Measurements from ENCODE around the gene OR2A25.
"Not testable (repeated sequence)": the region's sequence is repeated elsewhere in the genome, so short reads cannot be mapped to it uniquely, and the experiment has no call there.

The OR2A25 gene

GRCh38 chr7:144069511-144069910 is at the start of gene OR2A25:
TSS of gene OR2A25 (plus strand) at chr7:144069811. CDS start at chr7:144074220, 4,409 bp downstream.
- DNase-seq: no peak

DNA sequence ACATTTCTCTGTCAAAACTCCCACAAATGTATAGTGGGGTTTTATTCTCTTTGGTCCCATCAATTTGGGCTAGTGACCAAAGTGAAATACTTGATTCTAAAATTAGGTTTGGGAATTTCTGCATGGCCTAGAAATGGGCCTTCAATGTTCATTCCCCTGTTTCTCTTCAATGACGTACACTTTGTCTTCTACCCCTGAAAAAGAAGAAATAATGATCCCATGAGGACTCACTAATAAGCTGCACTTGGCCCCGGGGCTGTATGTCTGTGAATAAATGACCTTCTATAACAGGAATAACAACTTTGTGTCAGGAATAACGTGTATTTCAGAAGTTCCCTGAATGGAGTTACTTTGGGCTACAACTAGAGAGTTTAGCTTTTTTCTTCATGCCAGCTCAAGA is 49.3 kb upstream of the OR2A25 start:
- DNase-seq: no peak

- DNase-seq: no peak
Observed at GRCh38 chr7:144022169-144022568, 47.4 kb upstream of the OR2A25 start.

DNA sequence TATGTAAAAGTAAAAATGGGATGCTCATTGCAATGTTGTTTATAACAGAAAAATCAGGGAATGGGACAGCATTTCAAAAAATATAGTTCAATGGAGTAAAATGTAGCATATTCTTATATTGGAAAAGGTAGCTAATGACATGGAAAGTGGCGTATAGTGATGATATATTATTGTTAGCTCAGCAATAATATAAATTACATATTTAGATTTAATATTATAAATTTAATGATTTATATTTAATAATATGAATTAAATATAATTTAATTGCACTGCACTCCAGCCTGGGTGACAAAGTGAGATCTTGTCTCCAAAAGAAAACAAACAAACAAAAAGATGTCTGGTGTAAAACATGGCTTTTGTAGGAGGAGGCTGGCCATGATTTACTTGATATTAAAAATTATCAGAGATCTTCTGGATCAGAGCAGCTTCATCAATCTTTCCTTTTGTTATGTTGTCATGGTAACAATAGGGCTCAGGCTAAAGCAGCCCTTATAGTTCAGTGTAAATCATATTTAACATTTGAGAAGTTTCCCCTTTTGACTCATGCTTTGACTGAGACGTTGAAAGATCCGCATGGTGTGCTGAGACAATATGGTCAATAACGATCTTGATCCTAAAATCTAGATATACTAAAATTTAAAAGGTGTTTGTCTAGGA is 46.3 kb upstream of the OR2A25 start:
- DNase-seq: no peak

GRCh38 chr7:144024213-144024612 is 45.4 kb upstream of the OR2A25 start:
- DNase-seq: no peak

DNA sequence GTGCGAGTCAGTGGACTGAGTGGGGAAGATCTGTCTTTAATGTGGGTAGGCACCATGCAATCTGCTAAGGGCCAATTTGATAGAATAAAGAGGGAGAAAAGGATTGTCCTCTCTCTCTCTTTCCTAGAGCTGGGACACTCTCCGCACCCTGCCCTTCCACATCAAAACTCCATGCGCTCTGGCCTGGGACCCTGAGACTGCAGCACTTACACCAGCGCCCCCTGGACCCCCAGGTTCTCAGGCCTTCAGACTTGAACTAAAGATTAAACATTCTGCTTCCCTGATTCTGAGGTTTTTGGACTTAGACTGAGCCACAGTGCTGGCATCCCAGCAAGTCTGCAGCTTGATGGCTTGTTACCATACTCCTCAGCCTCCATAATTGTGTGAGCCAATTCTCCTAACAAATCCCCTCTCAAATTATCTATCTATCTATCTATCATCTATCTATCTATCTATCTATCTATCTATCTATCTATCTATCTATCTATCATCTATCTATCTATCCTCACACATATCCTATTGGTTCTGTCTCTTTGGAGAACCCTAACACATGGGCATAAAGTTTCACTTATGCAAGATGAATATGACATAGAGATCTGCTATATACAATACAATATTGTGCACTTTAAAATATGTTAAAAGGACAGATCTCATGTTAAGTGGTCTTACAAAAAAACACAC is 43.3 kb upstream of the OR2A25 start:
- DNase-seq: no peak

DNA sequence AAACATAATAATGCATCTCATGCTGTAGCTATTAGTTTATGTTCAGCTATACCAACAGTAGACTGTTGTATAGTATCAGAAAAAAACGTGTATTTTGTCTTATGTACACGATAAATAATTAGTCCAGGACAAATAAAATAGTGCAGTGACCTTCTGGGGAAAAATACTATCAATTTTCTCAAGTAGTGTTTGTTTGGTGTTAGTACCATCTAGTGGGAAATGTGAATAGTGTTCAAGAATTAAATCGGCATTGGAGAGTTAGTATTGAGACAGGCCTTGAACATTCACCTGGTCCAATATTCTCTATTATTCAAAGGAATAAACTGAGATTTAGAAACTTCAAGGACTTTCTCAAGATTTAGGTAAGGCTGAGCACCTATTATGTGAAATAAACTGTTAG is 42.5 kb upstream of the OR2A25 start:
- DNase-seq: peak; percentile 63

DNA sequence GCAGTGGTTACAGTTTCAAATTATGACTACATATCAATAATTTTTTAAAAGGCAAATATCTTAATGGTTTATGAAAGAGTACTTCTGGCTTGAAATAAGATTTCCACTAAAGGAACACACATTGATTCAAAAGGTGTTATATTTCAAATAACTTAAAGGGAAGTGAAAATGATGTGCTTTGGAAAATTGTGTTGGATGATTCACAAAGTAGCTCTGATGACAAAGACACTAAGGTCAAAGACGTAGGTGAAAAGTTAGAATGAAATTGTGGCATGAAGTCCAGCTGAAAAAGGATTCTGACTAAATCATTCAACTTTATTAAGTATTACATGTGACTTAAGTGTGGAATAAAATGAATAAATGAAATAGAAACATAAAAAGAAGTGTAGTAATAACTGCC is 41.6 kb upstream of the OR2A25 start:
- no peak for DNase-seq

DNA sequence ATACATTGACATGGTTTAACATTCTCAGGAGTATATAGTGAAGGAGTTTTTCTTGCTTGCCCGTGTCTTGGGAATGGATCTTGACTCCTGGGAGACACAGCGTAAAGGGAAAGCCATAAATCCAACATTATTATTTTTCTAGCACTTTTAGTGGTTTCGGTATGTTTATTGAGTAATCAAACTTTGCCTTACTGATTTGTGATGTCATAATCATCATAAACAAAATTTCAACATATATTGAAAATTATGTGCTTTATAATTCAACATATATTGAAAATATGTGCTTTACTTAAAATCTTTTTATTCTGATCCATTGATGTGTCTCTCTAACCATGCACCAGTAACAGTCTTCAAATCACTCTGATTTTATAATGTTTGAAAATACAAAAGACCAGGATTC is 41.1 kb upstream of the OR2A25 start:
- DNase-seq: no peak

- peak; percentile 31 for DNase-seq
Observed at GRCh38 chr7:144032516-144032915, 37.1 kb upstream of the OR2A25 start.

- no peak for DNase-seq
Observed at GRCh38 chr7:144032985-144033709, 36.5 kb upstream of the OR2A25 start.

DNA sequence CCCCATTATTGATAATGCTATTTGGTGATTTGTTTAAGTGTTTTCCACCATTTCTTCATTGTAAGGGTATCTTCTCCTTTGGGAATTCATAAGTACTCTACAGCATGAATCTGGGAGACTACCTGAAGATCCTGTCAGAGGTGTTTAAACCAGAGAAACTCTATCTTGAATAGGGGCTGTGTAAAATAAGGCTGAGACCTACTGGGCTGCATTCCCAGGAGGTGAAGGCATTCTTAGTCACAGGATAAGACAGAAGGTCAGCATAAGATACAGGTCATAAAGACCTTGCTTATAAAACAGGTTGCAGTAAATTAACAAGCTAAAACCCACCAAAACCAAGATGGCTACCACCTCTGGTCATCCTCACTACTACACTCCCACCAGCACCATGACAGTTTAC is 34.2 kb upstream of the OR2A25 start:
- no peak for DNase-seq

GRCh38 chr7:144036302-144036885 is 33.2 kb upstream of the OR2A25 start:
- DNase-seq: no peak

DNA sequence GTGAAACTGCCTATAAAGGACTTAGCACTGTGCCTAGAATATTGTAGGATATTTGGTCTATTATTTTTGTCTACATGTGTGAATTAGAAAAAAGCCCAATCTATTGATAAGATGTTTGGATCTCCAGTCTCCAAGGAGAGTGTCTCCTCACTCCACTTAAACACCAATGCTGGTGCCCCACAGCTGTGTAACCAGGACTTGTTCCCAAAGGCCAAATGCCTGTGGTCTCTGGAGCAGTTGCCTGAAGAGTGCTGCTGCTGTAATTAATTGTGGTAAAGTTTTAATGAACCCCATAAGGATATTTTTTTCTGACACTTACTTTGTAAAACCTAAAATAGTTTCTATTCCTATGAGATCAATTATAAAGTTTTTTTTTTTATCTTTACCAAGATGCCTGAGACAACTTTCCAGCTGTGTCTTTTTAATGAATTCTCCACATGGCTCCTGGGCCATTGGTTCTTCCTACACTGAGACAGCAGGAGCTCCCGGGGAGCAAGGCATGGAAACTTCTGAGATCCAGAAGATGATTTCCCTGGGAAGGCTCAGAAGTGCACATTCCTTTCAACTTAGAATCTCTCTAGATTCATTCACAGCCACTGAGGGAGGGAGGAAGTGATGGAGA is 32.1 kb upstream of the OR2A25 start:
- DNase-seq: no peak

GRCh38 chr7:144038887-144039286 is 30.7 kb upstream of the OR2A25 start:
- DNase-seq: no peak

- DNase-seq: no peak
Observed at GRCh38 chr7:144048648-144049047, 21.0 kb upstream of the OR2A25 start, which contains the start of gene OR2A5. TSS of gene OR2A5 (plus strand) at chr7:144048948. CDS start at chr7:144050402, 1,454 bp downstream.

DNA sequence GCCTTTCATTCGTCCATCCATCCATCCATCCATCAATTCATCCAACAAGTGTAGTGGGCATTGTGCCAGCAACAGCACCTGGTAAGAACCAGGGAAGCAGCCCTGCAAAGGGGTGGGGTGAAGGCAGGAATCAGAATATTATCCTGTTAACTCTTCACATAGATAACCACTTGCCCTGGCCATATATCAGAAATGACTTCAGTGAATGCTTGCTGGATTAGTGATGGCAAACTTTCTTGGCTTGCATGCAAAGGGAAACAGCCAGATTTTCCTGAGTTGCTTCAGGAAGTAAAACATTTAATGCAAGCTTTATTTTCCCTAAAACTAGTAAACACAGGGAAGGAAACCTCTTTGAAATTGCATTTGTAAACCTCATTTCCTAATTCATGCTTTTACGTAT is 20.1 kb upstream of the OR2A25 start:
- DNase-seq: no peak

DNA sequence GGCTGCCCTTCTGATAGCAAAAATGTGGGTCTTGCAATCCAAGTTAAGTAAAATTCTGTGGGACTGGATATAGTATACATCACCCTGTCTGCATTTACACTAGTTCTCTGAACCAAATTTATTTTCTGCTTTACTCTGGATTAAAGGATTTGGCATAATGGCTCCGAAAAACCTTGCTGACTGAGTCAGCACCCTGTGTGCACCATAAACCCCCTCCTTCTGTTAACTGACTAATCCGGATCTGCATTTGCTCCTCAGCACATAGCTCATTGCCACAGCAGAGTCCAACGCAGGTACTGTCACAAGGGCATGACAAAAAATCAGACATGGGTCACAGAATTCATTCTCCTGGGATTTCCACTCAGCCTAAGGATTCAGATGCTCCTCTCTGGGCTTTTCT is 19.5 kb upstream of the OR2A25 start:
- no peak for DNase-seq

DNA sequence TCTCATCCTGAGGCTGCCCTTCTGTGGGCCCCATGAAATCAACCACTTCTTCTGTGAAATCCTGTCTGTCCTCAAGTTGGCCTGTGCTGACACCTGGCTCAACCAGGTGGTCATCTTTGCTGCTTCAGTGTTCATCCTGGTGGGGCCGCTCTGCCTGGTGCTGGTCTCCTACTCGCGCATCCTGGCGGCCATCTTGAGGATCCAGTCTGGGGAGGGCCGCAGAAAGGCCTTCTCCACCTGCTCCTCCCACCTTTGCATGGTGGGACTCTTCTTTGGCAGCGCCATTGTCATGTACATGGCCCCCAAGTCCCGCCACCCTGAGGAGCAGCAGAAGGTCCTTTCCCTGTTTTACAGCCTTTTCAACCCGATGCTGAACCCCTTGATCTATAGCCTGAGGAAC is 18.7 kb upstream of the OR2A25 start:
- not testable (repeated sequence) for DNase-seq

DNA sequence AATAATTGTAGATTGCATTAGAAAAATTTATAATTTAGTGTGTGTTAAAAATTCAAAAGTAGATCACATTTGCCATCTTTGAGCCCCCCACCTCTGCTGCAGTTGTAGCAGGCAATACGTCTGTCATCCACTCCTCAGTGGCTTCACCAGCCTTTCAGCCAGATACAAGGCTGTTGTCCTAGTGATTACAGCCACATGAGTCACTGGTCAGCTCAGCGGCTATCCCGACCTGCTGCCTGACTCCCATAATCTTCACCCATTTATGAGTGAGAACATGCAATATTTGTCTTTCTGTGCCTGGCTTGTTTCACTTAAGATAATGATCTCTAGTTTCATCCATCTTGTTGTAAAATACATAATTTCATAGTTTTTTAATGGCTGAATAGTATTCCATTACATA is 11.7 kb upstream of the OR2A25 start:
- no peak for DNase-seq

DNA sequence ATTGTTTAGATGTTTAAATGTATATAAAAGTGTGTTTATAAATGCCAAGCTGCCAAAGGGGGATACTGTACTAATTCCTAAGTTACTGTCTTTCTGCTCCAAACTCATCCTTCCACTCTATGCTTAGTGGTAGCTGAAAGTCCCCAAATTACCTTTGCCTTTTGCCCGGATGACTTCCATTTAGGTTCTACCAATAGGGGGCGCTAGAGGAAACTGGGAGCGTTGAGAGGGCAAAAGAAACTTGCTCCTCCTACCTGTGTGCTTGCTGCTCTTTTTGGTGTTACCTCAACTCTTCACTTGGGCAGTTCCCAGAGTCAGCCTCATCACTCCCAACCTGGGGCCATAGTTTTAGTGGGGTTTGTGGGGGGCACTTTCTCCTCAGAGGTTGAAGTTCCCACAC is 5.9 kb upstream of the OR2A25 start:
- DNase-seq: peak; percentile 10

DNA sequence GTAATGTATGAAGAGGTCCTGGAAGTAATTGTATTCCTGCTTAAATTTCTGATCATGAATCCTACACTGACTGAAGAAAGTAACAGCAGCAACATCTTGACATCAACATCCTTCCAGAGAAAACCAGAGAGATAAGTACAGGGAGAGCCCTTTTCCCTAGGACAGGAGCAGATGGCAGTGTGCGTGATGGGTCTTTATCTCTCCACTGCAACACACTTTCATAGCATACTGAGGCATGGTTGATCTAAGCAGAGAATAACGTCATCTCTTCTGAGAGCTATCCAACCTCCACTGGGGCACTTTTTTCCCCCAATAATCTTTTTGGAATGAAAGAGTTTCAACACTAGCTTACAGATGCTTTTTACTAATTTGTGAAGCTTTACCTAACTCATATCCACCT is 342 bp downstream of the OR2A25 start:
- no peak for DNase-seq

DNA sequence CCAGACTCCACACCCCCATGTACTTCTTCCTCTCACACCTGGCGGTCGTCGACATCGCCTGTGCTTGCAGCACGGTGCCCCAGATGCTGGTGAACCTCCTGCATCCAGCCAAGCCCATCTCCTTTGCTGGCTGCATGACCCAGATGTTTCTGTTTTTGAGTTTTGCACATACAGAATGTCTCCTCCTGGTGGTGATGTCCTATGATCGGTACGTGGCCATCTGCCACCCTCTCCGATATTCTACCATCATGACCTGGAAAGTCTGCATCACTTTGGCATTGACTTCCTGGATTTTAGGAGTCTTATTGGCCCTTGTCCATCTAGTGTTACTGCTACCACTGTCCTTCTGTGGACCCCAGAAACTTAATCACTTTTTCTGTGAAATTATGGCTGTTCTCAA is 4.8 kb downstream of the OR2A25 start:
- DNase-seq: no peak
